Peyer's patch (tissue), 4 donors: Measurements from ENCODE around the gene SPINK7.

Source experiments
- POLR2A ChIP-seq, 2 donors: fragments of 450-650 bp; IDR thresholded peaks; one replicate each; pipeline ENCODE4 v1.5.1; 2017; ENCODE audit warnings: antibody characterized with exemption in 2 of 2, mild to moderate bottlenecking in 2 of 2, moderate library complexity in 2 of 2
- TF ChIP-seq, protein P1 (sequence below), 6 experiments: fragments of 450-650 bp in 4 of 6; fragments of 200-600 bp in 2 of 6; sonication (generic) in 1 of 6; IDR thresholded peaks; one replicate each; pipeline ENCODE4 v1.5.1; 2017 to 2019; ENCODE audit warnings: antibody characterized with exemption in 6 of 6, mild to moderate bottlenecking in 3 of 6, moderate library complexity in 1 of 6

DNA sequence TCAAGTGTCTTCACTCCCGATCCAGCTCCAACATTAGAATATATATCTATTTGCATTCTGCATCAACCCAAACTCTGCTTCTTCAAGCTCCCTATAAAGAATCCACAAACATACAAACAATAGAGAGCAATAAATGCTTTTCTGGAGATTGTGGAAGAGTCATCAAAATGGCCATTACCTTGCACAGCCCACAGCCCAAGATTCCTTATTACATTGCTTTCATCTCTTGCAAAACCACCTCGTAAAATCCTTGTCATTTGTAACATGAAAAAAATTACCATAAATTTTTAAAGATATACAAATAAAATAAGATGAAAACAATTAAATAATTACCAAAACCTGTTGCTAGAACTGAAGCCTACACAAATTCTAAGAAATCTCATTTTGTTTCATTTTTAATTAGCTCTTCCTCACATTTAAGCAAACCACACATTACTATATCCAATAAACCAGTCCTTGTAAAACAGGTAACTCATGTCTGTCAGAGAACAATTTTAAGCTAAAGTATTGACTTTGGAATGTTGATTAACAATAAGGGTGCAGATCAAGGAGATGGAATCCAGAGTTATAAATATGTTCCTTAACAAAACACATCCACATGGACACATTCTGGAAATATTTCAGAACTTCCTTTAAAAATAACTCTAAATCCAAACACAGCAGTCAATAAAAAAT, 30.3 kb downstream of the SPINK7 start:
- TF ChIP-seq, protein P1, sequence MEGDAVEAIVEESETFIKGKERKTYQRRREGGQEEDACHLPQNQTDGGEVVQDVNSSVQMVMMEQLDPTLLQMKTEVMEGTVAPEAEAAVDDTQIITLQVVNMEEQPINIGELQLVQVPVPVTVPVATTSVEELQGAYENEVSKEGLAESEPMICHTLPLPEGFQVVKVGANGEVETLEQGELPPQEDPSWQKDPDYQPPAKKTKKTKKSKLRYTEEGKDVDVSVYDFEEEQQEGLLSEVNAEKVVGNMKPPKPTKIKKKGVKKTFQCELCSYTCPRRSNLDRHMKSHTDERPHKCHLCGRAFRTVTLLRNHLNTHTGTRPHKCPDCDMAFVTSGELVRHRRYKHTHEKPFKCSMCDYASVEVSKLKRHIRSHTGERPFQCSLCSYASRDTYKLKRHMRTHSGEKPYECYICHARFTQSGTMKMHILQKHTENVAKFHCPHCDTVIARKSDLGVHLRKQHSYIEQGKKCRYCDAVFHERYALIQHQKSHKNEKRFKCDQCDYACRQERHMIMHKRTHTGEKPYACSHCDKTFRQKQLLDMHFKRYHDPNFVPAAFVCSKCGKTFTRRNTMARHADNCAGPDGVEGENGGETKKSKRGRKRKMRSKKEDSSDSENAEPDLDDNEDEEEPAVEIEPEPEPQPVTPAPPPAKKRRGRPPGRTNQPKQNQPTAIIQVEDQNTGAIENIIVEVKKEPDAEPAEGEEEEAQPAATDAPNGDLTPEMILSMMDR (IDR thresholded peaks at IDR 0.05), result no peak
- TF ChIP-seq POLR2A (IDR thresholded peaks at IDR 0.05), result no peak
